Small intestine (tissue), 7 donors: ENCODE data around the gene TRMT11. TPM values are rescaled to one million over a fixed set of nuclear protein-coding genes. Genes with fewer than 3 reads are reported as not detected.
"Not testable (repeated sequence)": the region's sequence is repeated elsewhere in the genome, so short reads cannot be mapped to it uniquely, and the experiment has no call there.

Experiments
- DNase-seq, 2 donors: peaks; one replicate each; pipeline versions ENCODE4 v3.0.0 to v3.0.0-alpha.2; 2013
- FAIRE-seq: peaks from 2 replicates; lab custom pipeline; 2012; peaks lifted over from hg19 to GRCh38; lab: Jason Lieb, UNC
- H3K27ac ChIP-seq, 3 donors: one replicate each; pipeline ENCODE4 v1.5.1; 2013; ENCODE audit warnings: low read length in 2 of 3, mild to moderate bottlenecking in 2 of 3, control low read depth in 1 of 3, inconsistent platforms in 1 of 3, low read depth in 1 of 3, moderate library complexity in 1 of 3
- H3K27me3 ChIP-seq, 3 donors: one replicate each; pipeline ENCODE4 v1.6.1; 2013; ENCODE audit warnings: low read length in 3 of 3, inconsistent platforms in 1 of 3; ENCODE audit not compliant: control insufficient read depth in 3 of 3, insufficient read depth in 3 of 3
- H3K36me3 ChIP-seq, 3 donors: one replicate each; pipeline ENCODE4 v1.6.1; 2013; ENCODE audit warnings: low read length in 3 of 3, inconsistent platforms in 1 of 3, low read depth in 1 of 3, mild to moderate bottlenecking in 1 of 3, moderate library complexity in 1 of 3; ENCODE audit not compliant: control insufficient read depth in 3 of 3, insufficient read depth in 2 of 3
- H3K4me1 ChIP-seq, 3 donors: one replicate each; pipeline ENCODE4 v1.6.1; 2013; ENCODE audit warnings: low read length in 2 of 3, inconsistent platforms in 1 of 3, low read depth in 1 of 3, mild to moderate bottlenecking in 1 of 3, moderate library complexity in 1 of 3; ENCODE audit not compliant: control insufficient read depth in 3 of 3, insufficient read depth in 2 of 3
- H3K4me3 ChIP-seq, 3 donors: one replicate each; pipeline ENCODE4 v1.5.1; 2013; ENCODE audit warnings: low read length in 3 of 3, control low read depth in 1 of 3, inconsistent platforms in 1 of 3, low read depth in 1 of 3, mild to moderate bottlenecking in 1 of 3, moderate library complexity in 1 of 3
- H3K9me3 ChIP-seq, 2 donors: one replicate each; pipeline ENCODE4 v1.6.1; 2013; ENCODE audit warnings: low read depth in 1 of 2, low read length in 1 of 2; ENCODE audit not compliant: control insufficient read depth in 2 of 2, insufficient read depth in 1 of 2
- WGBS, 3 donors: extraction: QIAGEN DNeasy Blood & Tissue Kit; methylation state at CpG; one replicate each; pipeline ENCODE4 v1.1.7; 2013; 5-methylcytosine and 5-hydroxymethylcytosine counted together
- polyA plus RNA-seq, 4 donors: library from polyadenylated mRNA; stranded (reverse) in 3 of 4; unstranded in 1 of 4; fragments of 200-250 nt in 3 of 4; fragments of 120-200 nt in 1 of 4; gene quantifications; one replicate each; pipeline versions ENCODE4 v1.2.1 to v1.2.3, GENCODE V29; 2013
- donor health status: healthy with polysubstance abuse.
- donor health status: control.
- donor health status: control.
- donor health status: Bipolar disorder and iron deficiency.
- donor health status: healthy.

The TRMT11 gene
- polyA plus RNA-seq, 4 donors, result 11.1 to 21.3 (median 14.4) TPM

DNA sequence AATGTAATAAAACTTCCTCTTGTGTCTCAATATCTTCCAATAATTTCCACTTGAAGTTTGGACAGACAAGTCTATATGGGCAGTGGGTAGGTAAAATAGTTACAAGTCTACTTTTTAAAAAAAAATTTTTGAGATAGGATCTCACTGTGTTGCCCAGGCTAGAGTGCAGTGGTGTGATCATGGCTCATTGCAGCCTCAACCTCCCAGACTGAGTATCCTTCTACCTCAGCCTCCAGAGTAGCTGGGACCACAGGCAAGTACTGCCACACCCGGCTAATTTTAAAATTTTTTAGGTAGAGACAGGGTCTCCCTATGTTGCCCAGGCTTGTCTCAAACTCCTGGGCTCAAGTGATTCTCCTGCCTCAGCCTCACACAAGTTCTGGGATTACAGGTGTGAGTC lies 13.9 kb upstream of the TRMT11 start:
- peaks cover 0 to 15% (median 2%) of the 10 kb centered on the region in 3 donors for H3K36me3 ChIP-seq
- FAIRE-seq, H3K9me3 ChIP-seq, H3K4me1 ChIP-seq, H3K4me3 ChIP-seq, H3K27ac ChIP-seq, DNase-seq, H3K27me3 ChIP-seq: not testable (repeated sequence)
- WGBS, 3 donors, result 89 to 100% (median 96%) methylated on average over 1 of the region's 1 CpG

DNA sequence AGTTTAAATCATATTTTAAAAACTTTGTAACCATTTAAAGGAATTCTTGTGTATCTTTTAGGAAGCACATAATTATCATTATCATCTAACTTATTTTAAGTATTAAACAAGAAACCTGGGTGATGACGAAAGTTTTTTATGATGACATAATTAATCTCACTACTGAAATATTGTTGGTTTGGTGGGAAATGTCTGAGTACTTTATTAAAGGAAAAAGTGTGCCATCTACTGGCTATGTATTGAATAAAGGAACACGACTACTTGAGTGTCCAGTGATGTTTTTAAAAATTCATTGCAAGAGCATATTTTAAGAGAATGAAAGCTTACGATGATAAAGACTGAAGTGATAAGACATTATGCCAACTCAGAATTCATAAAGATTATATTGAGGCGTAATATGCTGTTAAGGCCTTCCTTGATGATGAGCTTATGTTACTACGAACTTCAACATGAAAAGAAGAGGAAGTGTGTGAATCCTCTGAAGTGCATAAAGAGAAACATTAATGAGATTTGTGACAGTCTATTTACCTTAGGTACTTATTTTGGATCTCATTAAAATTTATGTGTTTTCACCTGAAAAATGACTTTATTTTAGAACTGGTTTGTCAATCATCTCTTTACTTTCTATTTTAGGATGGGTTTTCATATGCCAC lies 12.0 kb upstream of the TRMT11 start:
- peak; percentile 48 to 55 for DNase-seq
- 30 to 31% (median 30%) methylated on average over 5 of the region's 5 CpGs for WGBS, 3 donors
- Histone ChIP-seq H3K4me3 (no peak overlapping the region), H3K9me3 (no peaks in the 10 kb centered on the region), H3K36me3 (peaks cover 0 to 15% (median 2%) of the 10 kb centered on the region in 3 donors), H3K27ac (no peak overlapping the region), H3K4me1 (no peaks in the 10 kb centered on the region), H3K27me3 (no peaks in the 10 kb centered on the region)
- no peak for FAIRE-seq

DNA sequence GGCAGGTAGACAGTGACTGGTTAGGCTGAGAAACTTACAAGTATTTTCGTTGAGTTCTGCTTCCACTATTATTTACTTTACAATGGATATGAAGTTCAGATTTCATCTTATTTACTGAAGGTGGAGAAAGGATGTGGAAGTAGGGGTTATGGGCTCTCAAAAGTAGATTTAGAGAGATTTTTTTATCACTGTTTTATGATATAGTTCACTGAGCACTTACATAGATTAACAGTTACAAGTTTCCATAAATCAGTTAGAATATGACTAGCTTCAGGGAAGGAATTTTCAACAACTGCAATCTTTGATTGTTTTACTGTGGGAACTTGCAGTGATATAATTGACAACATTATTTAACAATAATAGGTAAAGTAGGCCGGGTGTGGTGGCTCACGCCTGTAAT lies 7.2 kb upstream of the TRMT11 start:
- peaks cover 0 to 2% (median 0%) of the 10 kb centered on the region in 3 donors for H3K4me1 ChIP-seq
- DNase-seq (no peak), FAIRE-seq (no peak)
- 76 to 88% (median 87%) methylated on average over 3 of the region's 3 CpGs for WGBS, 3 donors
- H3K36me3 ChIP-seq, result peaks cover 0 to 9% (median 2%) of the 10 kb centered on the region in 3 donors
- H3K9me3 ChIP-seq, result no peaks in the 10 kb centered on the region
- no peaks in the 10 kb centered on the region for H3K27me3 ChIP-seq
- H3K4me3 ChIP-seq, result no peak overlapping the region
- no peak overlapping the region for H3K27ac ChIP-seq

DNA sequence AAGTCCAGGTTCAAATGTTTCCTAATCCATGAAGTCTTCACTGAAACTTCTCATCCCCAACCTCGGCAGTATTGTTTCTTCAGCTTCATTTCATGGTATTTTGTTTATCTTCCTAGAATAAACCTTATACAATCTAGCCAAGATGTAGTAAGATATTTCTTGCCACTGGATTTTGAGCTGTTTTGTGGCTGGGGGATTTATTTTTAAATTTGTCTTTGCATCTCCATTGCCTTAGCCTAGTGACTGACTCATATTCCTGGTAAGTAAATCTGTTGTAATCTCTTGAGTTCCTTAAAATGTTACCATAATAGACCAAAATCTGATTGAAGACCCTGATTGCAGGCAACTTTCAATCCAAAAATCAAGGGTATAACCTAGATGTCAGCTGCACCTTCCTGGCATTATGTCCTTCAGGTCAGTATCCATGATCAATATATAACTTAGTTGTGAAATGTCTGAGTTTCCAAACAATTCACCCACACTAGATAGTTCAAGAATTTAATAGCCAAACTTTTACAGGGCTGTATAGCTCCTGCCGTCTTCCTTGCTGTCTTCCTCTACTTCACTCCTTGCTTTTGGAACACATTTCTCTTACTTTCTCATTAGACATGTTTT lies 4.7 kb upstream of the TRMT11 start:
- Histone ChIP-seq H3K9me3 (no peaks in the 10 kb centered on the region), H3K27me3 (no peaks in the 10 kb centered on the region), H3K4me1 (peaks cover 3 to 19% (median 4%) of the 10 kb centered on the region in 3 donors), H3K36me3 (peaks cover 0 to 3% (median 0%) of the 10 kb centered on the region in 3 donors), H3K4me3 (no peak overlapping the region), H3K27ac (no peak overlapping the region)
- no peak for DNase-seq
- 91 to 94% (median 91%) methylated on average over 2 of the region's 2 CpGs for WGBS, 3 donors
- no peak for FAIRE-seq

DNA sequence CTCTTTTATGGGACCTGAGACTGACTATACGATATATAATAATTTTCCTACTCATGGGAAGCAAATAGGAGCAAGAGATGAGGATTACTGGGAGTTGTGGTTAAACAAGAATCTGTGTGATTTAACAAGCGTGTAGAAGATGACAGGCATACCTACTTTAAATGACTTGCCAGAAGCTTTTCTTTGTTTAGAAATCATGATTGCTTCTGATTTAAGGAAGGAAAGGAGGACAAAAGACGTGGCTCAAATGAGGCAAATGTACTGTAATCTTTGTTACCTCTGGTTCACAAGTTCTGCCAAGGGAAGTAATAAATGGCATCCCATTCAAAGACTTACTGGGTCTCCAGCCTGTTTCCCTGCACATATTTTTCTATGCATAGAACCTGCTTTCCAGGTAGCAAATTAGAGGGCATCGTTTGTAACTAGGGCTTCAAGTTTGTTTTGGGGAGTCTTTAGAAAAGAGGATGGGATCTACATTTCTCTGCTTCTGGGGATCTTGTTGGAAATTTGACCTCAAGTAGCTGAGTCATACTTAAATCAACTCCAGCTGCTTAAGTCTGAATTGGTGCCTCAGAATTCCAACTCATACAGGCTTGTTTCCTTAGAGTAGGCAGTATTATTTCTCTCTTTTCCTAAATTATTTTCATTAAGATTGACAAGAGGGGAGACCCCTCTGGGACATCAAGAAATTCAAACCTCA lies 2.9 kb upstream of the TRMT11 start:
- H3K27me3 ChIP-seq, result no peaks in the 10 kb centered on the region
- WGBS, 3 donors, result 56 to 72% (median 57%) methylated on average over 4 of the region's 4 CpGs
- H3K4me3 ChIP-seq, result no peak overlapping the region
- H3K4me1 ChIP-seq, result peaks cover 5 to 19% (median 12%) of the 10 kb centered on the region in 3 donors
- H3K36me3 ChIP-seq, result peaks cover 0 to 3% (median 0%) of the 10 kb centered on the region in 3 donors
- DNase-seq (no peak), FAIRE-seq (no peak)
- H3K9me3 ChIP-seq, result no peaks in the 10 kb centered on the region
- no peak overlapping the region for H3K27ac ChIP-seq

DNA sequence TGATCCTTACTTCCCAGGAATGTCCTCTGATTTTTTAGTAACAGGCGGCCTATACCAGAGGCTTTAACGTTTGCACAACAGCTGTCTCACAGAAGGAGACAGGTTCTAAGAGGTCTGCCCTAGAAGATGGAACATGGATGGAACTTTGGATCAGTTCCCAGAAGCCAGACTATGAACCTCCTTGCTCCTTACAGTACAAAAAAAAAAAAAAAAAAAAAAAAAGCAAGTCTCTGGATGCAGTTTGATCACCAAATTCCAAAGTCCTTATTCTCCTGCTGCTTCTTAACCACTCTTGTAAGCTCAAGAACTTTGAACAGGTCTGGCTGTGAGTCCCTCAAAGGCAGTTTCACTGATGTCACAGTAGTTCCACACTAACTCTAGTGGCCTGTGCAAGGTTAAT lies 2.0 kb upstream of the TRMT11 start:
- FAIRE-seq (no peak), DNase-seq (peak; percentile 74 to 94)
- 43 to 56% (median 48%) methylated on average over 2 of the region's 2 CpGs for WGBS, 3 donors

DNA sequence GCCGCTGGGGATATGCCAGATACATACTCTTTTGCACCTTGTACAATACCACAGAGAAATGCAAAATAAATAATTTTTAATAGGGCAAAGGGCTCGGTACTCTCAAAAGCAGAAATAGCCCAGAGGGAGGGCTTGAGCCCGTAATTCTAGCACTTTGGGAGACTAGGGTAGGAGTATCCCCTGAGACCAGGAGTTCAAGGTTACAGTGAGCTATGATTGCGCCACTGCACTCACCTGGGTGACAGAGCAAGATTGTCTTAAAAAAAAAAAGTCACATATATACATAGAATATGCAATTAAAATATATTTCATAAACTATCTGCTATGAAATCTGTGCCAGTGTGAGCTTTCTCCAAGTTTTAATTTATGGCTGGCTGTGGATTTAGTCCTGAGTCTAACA lies 818 bp upstream of the TRMT11 start:
- Histone ChIP-seq H3K27ac (peak overlapping the region in 2 of 3 donors; percentile 1 to 90), H3K9me3 (no peaks in the 10 kb centered on the region), H3K36me3 (peaks cover 0 to 3% (median 0%) of the 10 kb centered on the region in 3 donors), H3K4me1 (peaks cover 7 to 22% (median 12%) of the 10 kb centered on the region in 3 donors), H3K27me3 (no peaks in the 10 kb centered on the region), H3K4me3 (peak overlapping the region in 1 of 3 donors; percentile 82)
- FAIRE-seq (no peak), DNase-seq (peak; percentile 20 to 33)
- WGBS, 3 donors, result 32 to 72% (median 47%) methylated on average over 4 of the region's 4 CpGs

More for the DNA sequence above, 2.0 kb upstream of the TRMT11 start:
- Histone ChIP-seq H3K36me3 (peaks cover 0 to 3% (median 0%) of the 10 kb centered on the region in 3 donors), H3K27me3 (no peaks in the 10 kb centered on the region), H3K4me3 (no peak overlapping the region), H3K4me1 (peaks cover 5 to 19% (median 12%) of the 10 kb centered on the region in 3 donors), H3K27ac (peak overlapping the region in 1 of 3 donors; percentile 90), H3K9me3 (no peaks in the 10 kb centered on the region)

DNA sequence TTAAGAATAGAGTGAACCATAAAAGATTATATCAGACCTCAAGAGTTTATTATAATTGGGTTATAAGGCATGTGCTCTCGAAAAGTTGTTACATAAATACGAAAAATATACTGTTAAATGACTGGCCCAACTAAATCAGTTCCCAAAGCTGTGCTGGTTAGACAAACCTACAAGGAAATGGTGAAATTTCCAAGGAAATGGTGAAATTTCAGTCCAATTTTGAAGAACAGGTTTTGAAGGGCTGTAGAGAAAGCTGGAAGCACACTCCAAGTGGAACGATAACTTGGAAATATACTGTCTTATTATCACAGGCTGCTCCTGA lies 400 bp upstream of the TRMT11 start:
- Histone ChIP-seq H3K27ac (peak overlapping the region; percentile 82 to 94 (median 90)), H3K9me3 (no peaks in the 10 kb centered on the region), H3K4me3 (peak overlapping the region; percentile 79 to 82 (median 80)), H3K36me3 (peaks cover 0 to 3% (median 0%) of the 10 kb centered on the region in 3 donors), H3K4me1 (peaks cover 7 to 22% (median 12%) of the 10 kb centered on the region in 3 donors), H3K27me3 (no peaks in the 10 kb centered on the region)
- 1 to 4% (median 2%) methylated on average over 3 of the region's 3 CpGs for WGBS, 3 donors
- no peak for FAIRE-seq
- no peak for DNase-seq
